Measurements from ENCODE around the gene HIVEP2.

The HIVEP2 gene

GRCh38 chr6:142752348-142752747 is 192.6 kb downstream of the HIVEP2 start:
- Histone ChIP-seq H3K27me3 (no peaks in the 10 kb centered on the region), H3K27ac (no peak overlapping the region), H3K4me1 (ENCODE audit: control insufficient read depth in 1 of 2, insufficient read depth in 1 of 2, low read depth in 1 of 2, low read length in 1 of 2) (no peaks in the 10 kb centered on the region), H3K9me3 (no peaks in the 10 kb centered on the region), H3K36me3 (no peaks in the 10 kb centered on the region), H3K4me3 (ENCODE audit: low read depth in 1 of 2, low read length in 1 of 2) (no peak overlapping the region)
- TF ChIP-seq CTCF (IDR thresholded peaks at IDR 0.05), result no peak

GRCh38 chr6:142751452-142751851 is 193.5 kb downstream of the HIVEP2 start:
- Histone ChIP-seq H3K4me3 (ENCODE audit: low read depth in 1 of 2, low read length in 1 of 2) (no peak overlapping the region), H3K27ac (no peak overlapping the region), H3K4me1 (ENCODE audit: control insufficient read depth in 1 of 2, insufficient read depth in 1 of 2, low read depth in 1 of 2, low read length in 1 of 2) (no peaks in the 10 kb centered on the region), H3K36me3 (no peaks in the 10 kb centered on the region), H3K9me3 (no peaks in the 10 kb centered on the region), H3K27me3 (no peaks in the 10 kb centered on the region)
- TF ChIP-seq CTCF (IDR thresholded peaks at IDR 0.05), result no peak

GRCh38 chr6:142750998-142751397 is 194.0 kb downstream of the HIVEP2 start:
- Histone ChIP-seq H3K27ac (no peak overlapping the region), H3K4me1 (ENCODE audit: control insufficient read depth in 1 of 2, insufficient read depth in 1 of 2, low read depth in 1 of 2, low read length in 1 of 2) (no peaks in the 10 kb centered on the region), H3K36me3 (no peaks in the 10 kb centered on the region), H3K4me3 (ENCODE audit: low read depth in 1 of 2, low read length in 1 of 2) (no peak overlapping the region), H3K27me3 (no peaks in the 10 kb centered on the region), H3K9me3 (no peaks in the 10 kb centered on the region)
- TF ChIP-seq CTCF (IDR thresholded peaks at IDR 0.05), result no peak

DNA sequence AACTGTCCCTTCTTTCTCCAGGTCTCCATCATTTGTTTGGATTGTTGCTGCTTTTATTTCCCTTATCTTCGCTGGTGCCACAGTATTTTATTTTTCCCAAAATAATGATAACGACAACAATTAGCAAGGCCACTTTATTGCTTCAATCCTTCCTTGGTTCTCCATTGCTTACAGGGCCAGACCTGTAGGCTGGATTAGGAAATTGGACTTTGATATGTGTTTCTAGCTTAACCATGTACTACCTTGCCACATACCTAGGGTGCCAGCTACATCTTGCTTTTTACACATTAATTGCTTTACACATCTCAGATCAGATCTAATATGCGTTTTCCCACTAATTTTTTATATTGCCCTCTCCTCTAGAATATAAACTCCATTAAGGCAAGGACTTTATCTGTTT is 195.4 kb downstream of the HIVEP2 start:
- Histone ChIP-seq H3K27ac (no peak overlapping the region), H3K4me3 (ENCODE audit: low read depth in 1 of 2, low read length in 1 of 2) (no peak overlapping the region), H3K9me3 (no peaks in the 10 kb centered on the region), H3K36me3 (no peaks in the 10 kb centered on the region), H3K27me3 (no peaks in the 10 kb centered on the region), H3K4me1 (ENCODE audit: control insufficient read depth in 1 of 2, insufficient read depth in 1 of 2, low read depth in 1 of 2, low read length in 1 of 2) (no peaks in the 10 kb centered on the region)
- no peak for TF ChIP-seq CTCF (IDR thresholded peaks at IDR 0.05)

GRCh38 chr6:142746524-142746923 is 198.5 kb downstream of the HIVEP2 start:
- H3K4me3 ChIP-seq (ENCODE audit: low read depth in 1 of 2, low read length in 1 of 2), result no peak overlapping the region
- H3K27ac ChIP-seq, result no peak overlapping the region
- TF ChIP-seq CTCF (IDR thresholded peaks at IDR 0.05), result no peak
- H3K27me3 ChIP-seq, result no peaks in the 10 kb centered on the region
- H3K36me3 ChIP-seq, result no peaks in the 10 kb centered on the region
- no peaks in the 10 kb centered on the region for H3K4me1 ChIP-seq (ENCODE audit: control insufficient read depth in 1 of 2, insufficient read depth in 1 of 2, low read depth in 1 of 2, low read length in 1 of 2)
- no peaks in the 10 kb centered on the region for H3K9me3 ChIP-seq

DNA sequence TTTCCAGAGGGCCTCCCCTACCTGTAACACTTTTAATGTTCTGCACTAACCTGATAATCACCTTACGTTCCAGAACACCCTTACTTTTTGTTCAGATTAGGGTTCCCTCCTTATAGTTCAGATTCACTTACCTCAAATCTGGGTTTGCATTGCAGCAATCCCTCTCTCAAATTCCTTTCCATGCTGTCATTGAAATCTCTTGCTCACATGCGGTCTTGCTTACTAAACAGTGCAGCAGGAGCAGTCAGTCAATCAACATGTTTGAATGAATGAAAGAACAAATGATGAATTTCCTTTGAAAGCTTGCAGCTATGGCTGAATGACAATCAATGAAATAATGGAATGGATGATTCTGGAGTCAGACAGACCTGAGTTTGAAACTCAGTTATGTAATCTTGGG is 200.1 kb downstream of the HIVEP2 start:
- Histone ChIP-seq H3K27me3 (no peaks in the 10 kb centered on the region), H3K36me3 (no peaks in the 10 kb centered on the region), H3K9me3 (no peaks in the 10 kb centered on the region), H3K4me1 (ENCODE audit: control insufficient read depth in 1 of 2, insufficient read depth in 1 of 2, low read depth in 1 of 2, low read length in 1 of 2) (no peaks in the 10 kb centered on the region), H3K27ac (no peak overlapping the region), H3K4me3 (ENCODE audit: low read depth in 1 of 2, low read length in 1 of 2) (no peak overlapping the region)
- TF ChIP-seq CTCF (IDR thresholded peaks at IDR 0.05), result no peak
